ENCODE results near the gene NEURL1B.

NEURL1B gene

DNA sequence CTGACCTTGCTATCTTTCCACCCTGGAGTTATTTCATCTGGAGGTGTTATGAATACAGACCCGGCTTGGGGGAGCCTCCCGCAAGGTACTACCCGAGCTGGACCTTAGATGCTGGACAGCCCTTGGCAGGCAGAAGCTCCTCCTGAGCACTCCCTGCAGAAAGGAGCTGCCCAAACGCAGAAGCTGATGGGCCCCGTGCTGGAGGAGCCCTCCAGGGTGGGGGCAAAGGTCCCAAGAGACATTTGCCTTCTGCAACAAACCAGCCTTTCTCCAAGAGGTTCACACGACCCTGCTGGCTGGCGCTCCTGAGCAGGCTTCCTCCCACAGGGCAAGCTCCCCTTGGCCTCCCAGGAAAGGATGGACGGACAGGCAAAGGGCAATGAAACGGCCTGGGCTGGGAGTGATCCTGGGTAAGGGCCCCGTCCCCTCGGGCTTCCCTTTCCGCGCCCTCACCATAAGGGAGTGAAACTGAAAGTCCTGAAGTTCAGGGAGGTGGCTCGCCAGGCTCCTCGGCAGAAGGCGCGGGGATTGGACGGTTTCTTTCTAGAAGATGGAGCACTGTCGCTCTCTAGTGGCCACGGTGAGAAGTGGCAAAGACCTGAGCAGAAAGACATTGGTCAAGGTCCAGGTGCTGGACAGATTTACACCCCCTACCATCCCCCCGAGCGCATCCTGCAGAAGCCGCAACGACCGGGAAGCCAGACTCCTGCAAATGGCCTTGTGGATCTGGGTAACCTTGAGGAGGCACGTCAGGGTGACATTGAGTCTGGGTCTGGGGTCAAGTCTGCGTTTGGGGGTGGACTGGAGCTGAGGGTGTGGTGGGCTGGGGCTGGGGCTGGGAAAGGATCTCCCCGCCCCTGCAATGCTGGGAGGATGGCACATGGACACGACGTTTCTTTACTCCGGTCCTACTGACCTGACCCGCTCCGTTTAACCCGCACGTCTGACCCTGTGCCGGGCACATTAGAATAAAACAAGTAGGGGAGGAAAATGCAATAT, 56.4 kb downstream of the NEURL1B start (continued):
- TF ChIP-seq, protein P1, sequence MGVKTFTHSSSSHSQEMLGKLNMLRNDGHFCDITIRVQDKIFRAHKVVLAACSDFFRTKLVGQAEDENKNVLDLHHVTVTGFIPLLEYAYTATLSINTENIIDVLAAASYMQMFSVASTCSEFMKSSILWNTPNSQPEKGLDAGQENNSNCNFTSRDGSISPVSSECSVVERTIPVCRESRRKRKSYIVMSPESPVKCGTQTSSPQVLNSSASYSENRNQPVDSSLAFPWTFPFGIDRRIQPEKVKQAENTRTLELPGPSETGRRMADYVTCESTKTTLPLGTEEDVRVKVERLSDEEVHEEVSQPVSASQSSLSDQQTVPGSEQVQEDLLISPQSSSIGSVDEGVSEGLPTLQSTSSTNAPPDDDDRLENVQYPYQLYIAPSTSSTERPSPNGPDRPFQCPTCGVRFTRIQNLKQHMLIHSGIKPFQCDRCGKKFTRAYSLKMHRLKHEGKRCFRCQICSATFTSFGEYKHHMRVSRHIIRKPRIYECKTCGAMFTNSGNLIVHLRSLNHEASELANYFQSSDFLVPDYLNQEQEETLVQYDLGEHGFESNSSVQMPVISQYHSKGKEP (tag by site-specific recombination; IDR thresholded peaks at IDR 0.05), result no peak
- TF ChIP-seq KLF9 (tag by site-specific recombination; IDR thresholded peaks at IDR 0.05; ENCODE audit: low read depth) (no peak), KLF7 (tag by site-specific recombination; IDR thresholded peaks at IDR 0.05; ENCODE audit: borderline replicate concordance) (no peak), ZBTB48 (tag by site-specific recombination; IDR thresholded peaks at IDR 0.05) (peak; percentile 31; the same call in 1 of the 2 replicates), ZNF2 (tag by site-specific recombination; IDR thresholded peaks at IDR 0.05) (peak; percentile 69; the same call in 1 of the 2 replicates), ZNF324 (tag by site-specific recombination; IDR thresholded peaks at IDR 0.05) (0 out of 2 replicates have a peak, but pooled peaks have one; percentile 58), ZNF112 (tag by site-specific recombination; IDR thresholded peaks at IDR 0.05) (no peak), ZNF629 (tag by site-specific recombination; IDR thresholded peaks at IDR 0.05) (peak; percentile 27; the same call in 1 of the 2 replicates), ZNF366 (tag by site-specific recombination; conservative IDR thresholded peaks at IDR 0.05) (no peak), ZBTB21 (tag by site-specific recombination; IDR thresholded peaks at IDR 0.05) (no peak), ZNF596 (tag by site-specific recombination; IDR thresholded peaks at IDR 0.05) (no peak)
- TF ChIP-seq, protein P2, sequence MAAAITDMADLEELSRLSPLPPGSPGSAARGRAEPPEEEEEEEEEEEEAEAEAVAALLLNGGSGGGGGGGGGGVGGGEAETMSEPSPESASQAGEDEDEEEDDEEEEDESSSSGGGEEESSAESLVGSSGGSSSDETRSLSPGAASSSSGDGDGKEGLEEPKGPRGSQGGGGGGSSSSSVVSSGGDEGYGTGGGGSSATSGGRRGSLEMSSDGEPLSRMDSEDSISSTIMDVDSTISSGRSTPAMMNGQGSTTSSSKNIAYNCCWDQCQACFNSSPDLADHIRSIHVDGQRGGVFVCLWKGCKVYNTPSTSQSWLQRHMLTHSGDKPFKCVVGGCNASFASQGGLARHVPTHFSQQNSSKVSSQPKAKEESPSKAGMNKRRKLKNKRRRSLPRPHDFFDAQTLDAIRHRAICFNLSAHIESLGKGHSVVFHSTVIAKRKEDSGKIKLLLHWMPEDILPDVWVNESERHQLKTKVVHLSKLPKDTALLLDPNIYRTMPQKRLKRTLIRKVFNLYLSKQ (tag by site-specific recombination; IDR thresholded peaks at IDR 0.05; ENCODE audit: borderline replicate concordance), result no peak
- TF ChIP-seq, protein P3, sequence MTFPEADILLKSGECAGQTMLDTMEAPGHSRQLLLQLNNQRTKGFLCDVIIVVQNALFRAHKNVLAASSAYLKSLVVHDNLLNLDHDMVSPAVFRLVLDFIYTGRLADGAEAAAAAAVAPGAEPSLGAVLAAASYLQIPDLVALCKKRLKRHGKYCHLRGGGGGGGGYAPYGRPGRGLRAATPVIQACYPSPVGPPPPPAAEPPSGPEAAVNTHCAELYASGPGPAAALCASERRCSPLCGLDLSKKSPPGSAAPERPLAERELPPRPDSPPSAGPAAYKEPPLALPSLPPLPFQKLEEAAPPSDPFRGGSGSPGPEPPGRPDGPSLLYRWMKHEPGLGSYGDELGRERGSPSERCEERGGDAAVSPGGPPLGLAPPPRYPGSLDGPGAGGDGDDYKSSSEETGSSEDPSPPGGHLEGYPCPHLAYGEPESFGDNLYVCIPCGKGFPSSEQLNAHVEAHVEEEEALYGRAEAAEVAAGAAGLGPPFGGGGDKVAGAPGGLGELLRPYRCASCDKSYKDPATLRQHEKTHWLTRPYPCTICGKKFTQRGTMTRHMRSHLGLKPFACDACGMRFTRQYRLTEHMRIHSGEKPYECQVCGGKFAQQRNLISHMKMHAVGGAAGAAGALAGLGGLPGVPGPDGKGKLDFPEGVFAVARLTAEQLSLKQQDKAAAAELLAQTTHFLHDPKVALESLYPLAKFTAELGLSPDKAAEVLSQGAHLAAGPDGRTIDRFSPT (tag by site-specific recombination; IDR thresholded peaks at IDR 0.05), result no peak
- TF ChIP-seq, protein P4, sequence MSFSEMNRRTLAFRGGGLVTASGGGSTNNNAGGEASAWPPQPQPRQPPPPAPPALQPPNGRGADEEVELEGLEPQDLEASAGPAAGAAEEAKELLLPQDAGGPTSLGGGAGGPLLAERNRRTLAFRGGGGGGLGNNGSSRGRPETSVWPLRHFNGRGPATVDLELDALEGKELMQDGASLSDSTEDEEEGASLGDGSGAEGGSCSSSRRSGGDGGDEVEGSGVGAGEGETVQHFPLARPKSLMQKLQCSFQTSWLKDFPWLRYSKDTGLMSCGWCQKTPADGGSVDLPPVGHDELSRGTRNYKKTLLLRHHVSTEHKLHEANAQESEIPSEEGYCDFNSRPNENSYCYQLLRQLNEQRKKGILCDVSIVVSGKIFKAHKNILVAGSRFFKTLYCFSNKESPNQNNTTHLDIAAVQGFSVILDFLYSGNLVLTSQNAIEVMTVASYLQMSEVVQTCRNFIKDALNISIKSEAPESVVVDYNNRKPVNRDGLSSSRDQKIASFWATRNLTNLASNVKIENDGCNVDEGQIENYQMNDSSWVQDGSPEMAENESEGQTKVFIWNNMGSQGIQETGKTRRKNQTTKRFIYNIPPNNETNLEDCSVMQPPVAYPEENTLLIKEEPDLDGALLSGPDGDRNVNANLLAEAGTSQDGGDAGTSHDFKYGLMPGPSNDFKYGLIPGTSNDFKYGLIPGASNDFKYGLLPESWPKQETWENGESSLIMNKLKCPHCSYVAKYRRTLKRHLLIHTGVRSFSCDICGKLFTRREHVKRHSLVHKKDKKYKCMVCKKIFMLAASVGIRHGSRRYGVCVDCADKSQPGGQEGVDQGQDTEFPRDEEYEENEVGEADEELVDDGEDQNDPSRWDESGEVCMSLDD (tag by site-specific recombination; IDR thresholded peaks at IDR 0.05), result no peak
- TF ChIP-seq, protein P5, sequence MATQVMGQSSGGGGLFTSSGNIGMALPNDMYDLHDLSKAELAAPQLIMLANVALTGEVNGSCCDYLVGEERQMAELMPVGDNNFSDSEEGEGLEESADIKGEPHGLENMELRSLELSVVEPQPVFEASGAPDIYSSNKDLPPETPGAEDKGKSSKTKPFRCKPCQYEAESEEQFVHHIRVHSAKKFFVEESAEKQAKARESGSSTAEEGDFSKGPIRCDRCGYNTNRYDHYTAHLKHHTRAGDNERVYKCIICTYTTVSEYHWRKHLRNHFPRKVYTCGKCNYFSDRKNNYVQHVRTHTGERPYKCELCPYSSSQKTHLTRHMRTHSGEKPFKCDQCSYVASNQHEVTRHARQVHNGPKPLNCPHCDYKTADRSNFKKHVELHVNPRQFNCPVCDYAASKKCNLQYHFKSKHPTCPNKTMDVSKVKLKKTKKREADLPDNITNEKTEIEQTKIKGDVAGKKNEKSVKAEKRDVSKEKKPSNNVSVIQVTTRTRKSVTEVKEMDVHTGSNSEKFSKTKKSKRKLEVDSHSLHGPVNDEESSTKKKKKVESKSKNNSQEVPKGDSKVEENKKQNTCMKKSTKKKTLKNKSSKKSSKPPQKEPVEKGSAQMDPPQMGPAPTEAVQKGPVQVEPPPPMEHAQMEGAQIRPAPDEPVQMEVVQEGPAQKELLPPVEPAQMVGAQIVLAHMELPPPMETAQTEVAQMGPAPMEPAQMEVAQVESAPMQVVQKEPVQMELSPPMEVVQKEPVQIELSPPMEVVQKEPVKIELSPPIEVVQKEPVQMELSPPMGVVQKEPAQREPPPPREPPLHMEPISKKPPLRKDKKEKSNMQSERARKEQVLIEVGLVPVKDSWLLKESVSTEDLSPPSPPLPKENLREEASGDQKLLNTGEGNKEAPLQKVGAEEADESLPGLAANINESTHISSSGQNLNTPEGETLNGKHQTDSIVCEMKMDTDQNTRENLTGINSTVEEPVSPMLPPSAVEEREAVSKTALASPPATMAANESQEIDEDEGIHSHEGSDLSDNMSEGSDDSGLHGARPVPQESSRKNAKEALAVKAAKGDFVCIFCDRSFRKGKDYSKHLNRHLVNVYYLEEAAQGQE (tag by site-specific recombination; IDR thresholded peaks at IDR 0.05), result peak; percentile 46; the same call in 1 of the 2 replicates
